GM23248 (cell line): ENCODE results near the gene ACADS.

Source experiments
- EZH2 ChIP-seq: fragments of 200-600 bp; sonication (generic); IDR thresholded peaks from 2 replicates; pipeline ENCODE4 v1.6.1; 2018; ENCODE audit warnings: antibody characterized with exemption, mild to moderate bottlenecking; ENCODE audit not compliant: insufficient read depth, poor library complexity, severe bottlenecking
- EZH2phosphoT487 ChIP-seq: fragments of 200-600 bp; sonication (generic); IDR thresholded peaks from 2 replicates; pipeline ENCODE4 v1.6.1; 2018; ENCODE audit warnings: antibody characterized with exemption, moderate library complexity, mild to moderate bottlenecking, low read depth; ENCODE audit not compliant: insufficient read depth

DNA sequence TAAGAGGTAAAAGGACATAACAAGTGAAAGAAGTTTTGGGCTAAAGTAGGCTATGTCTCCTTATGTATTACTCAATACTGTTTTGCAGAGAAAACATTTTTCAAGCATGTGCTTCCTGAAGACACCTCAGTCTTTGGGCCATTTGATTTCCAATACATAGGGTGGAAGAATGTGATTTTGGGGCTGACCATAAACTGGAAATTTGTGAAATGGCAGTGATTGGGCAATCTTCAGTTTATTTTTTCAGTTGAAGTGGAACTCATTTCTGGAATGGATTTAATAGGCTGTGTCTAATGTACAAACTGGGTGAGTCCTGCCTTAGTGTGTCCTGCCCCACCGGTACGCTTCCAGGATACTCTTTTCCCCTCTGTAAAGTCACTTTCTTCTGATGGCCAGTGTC, 2.8 kb upstream of the ACADS start:
- TF ChIP-seq EZH2: no peak
- TF ChIP-seq EZH2phosphoT487: no peak
